Uterus (tissue), 2 donors: Measurements from ENCODE around the gene OPTC.

ENCODE experiments used
- CTCF ChIP-seq, 4 experiments: fragments of 200-600 bp in 2 of 4; fragments of 450-650 bp in 2 of 4; sonication (generic) in 2 of 4; IDR thresholded peaks; one replicate each; pipeline ENCODE4 v1.5.1; 2016 to 2019; ENCODE audit warnings: antibody characterized with exemption in 4 of 4, mild to moderate bottlenecking in 2 of 4, moderate library complexity in 1 of 4
- POLR2A ChIP-seq, 2 donors: fragments of 450-650 bp; IDR thresholded peaks; one replicate each; pipeline ENCODE4 v1.6.1; 2016; ENCODE audit warnings: antibody characterized with exemption in 2 of 2, mild to moderate bottlenecking in 1 of 2, moderate library complexity in 1 of 2

- TF ChIP-seq CTCF (IDR thresholded peaks at IDR 0.05) (no peak), POLR2A (IDR thresholded peaks at IDR 0.05) (no peak)
Observed at GRCh38 chr1:203506858-203507626, 13.1 kb downstream of the OPTC start.
